Neural cell (in vitro differentiated cells): ENCODE results near the gene C11orf24. TPM values are rescaled to one million over a fixed set of nuclear protein-coding genes. Genes with fewer than 3 reads are reported as not detected.

Experiments
- H2AFZ ChIP-seq: fragments of 200-600, 300-800 bp; sonication (generic), shearing (Covaris generic); 2 replicates; pipeline ENCODE4 v1.6.0; 2014; ENCODE audit warnings: low read depth, mild to moderate bottlenecking, antibody characterized with exemption, low read length, moderate library complexity
- H3F3A ChIP-seq: fragments of 200-600 bp; shearing (Covaris generic); 2 replicates; pipeline ENCODE4 v1.6.1; 2016; ENCODE audit warnings: mild to moderate bottlenecking, moderate library complexity, mixed read lengths, antibody characterized with exemption, low read length; ENCODE audit not compliant: insufficient read depth, poor library complexity, severe bottlenecking
- H3K27ac ChIP-seq: fragments of 200-600, 300-800 bp; sonication (generic), shearing (Covaris generic); 2 replicates; pipeline ENCODE4 v1.5.1; 2014; ENCODE audit warnings: mild to moderate bottlenecking, low read length, moderate library complexity
- H3K27me3 ChIP-seq: fragments of 300-800, 200-600 bp; sonication (generic), shearing (Covaris generic); 2 replicates; pipeline ENCODE4 v1.6.0; 2014; ENCODE audit warnings: mild to moderate bottlenecking, low read depth, low read length, moderate library complexity; ENCODE audit not compliant: insufficient read depth
- H3K36me3 ChIP-seq: fragments of 300-800, 200-600 bp; sonication (generic), shearing (Covaris generic); 2 replicates; pipeline ENCODE4 v1.5.1; 2014; ENCODE audit warnings: mild to moderate bottlenecking, antibody characterized with exemption, low read length, moderate library complexity; ENCODE audit not compliant: insufficient read depth
- H3K4me2 ChIP-seq: fragments of 300-800, 200-600 bp; sonication (generic), shearing (Covaris generic); 2 replicates; pipeline ENCODE4 v1.6.0; 2014; ENCODE audit warnings: mild to moderate bottlenecking, low read length
- H3K4me3 ChIP-seq: fragments of 300-800, 200-600 bp; sonication (generic), shearing (Covaris generic); 2 replicates; pipeline ENCODE4 v1.5.1; 2014; ENCODE audit warnings: mild to moderate bottlenecking, low read length, moderate library complexity
- H3K79me2 ChIP-seq: fragments of 200-600 bp; shearing (Covaris generic); replicated peaks from 2 replicates; pipeline ENCODE4 v1.6.0; 2014; ENCODE audit warnings: mild to moderate bottlenecking, low read length, moderate library complexity; ENCODE audit not compliant: insufficient read depth
- H3K9ac ChIP-seq: fragments of 300-800, 200-600 bp; sonication (generic), shearing (Covaris generic); 2 replicates; pipeline ENCODE4 v1.6.1; 2016; ENCODE audit warnings: mild to moderate bottlenecking, low read length, mixed read lengths
- H3K9me2 ChIP-seq: fragments of 200-600 bp; shearing (Covaris generic); 2 replicates; pipeline ENCODE4 v1.6.1; 2016; ENCODE audit warnings: mild to moderate bottlenecking, low read length, mixed read lengths; ENCODE audit not compliant: insufficient read depth
- H3K9me3 ChIP-seq: fragments of 200-600, 300-800 bp; sonication (generic), shearing (Covaris generic); 2 replicates; pipeline ENCODE4 v1.6.1; 2016; ENCODE audit warnings: mild to moderate bottlenecking, mixed run types, low read length, moderate library complexity, mixed read lengths
- H4K20me1 ChIP-seq: fragments of 200-600 bp; shearing (Covaris generic); 2 replicates; pipeline ENCODE4 v1.6.1; 2016; ENCODE audit warnings: mild to moderate bottlenecking, mixed run types; ENCODE audit not compliant: insufficient read depth
- EP300 ChIP-seq: fragments of 450-650 bp; conservative IDR thresholded peaks from 2 replicates; pipeline ENCODE4 v1.6.1; 2014; ENCODE audit warnings: antibody characterized with exemption, mild to moderate bottlenecking, moderate library complexity; ENCODE audit not compliant: poor library complexity, severe bottlenecking
- EZH2 ChIP-seq: fragments of 200-600, 300-800 bp; shearing (Covaris generic), sonication (generic); IDR thresholded peaks from 2 replicates; pipeline ENCODE4 v1.6.1; 2014; ENCODE audit warnings: antibody characterized with exemption, low read length, borderline replicate concordance, mild to moderate bottlenecking; ENCODE audit not compliant: insufficient read depth, poor library complexity, severe bottlenecking
- MXI1 ChIP-seq: fragments of 450-650 bp; conservative IDR thresholded peaks from 2 replicates; pipeline ENCODE4 v1.6.1; 2014; ENCODE audit warnings: antibody characterized with exemption, mild to moderate bottlenecking; ENCODE audit not compliant: poor library complexity, severe bottlenecking
- POLR2AphosphoS5 ChIP-seq: IDR thresholded peaks from 2 replicates; pipeline ENCODE4 v1.6.1; 2012
- RAD21 ChIP-seq: fragments of 450-650 bp; conservative IDR thresholded peaks from 2 replicates; pipeline ENCODE4 v1.6.1; 2014; ENCODE audit warnings: antibody characterized with exemption, mild to moderate bottlenecking, moderate library complexity
- SMC3 ChIP-seq: fragments of 450-650 bp; conservative IDR thresholded peaks from 2 replicates; pipeline ENCODE4 v1.6.1; 2014; ENCODE audit warnings: antibody characterized with exemption, mild to moderate bottlenecking, moderate library complexity; ENCODE audit not compliant: poor library complexity
- TAF1 ChIP-seq: IDR thresholded peaks from 2 replicates; pipeline ENCODE4 v1.6.1; 2012; ENCODE audit warnings: low read depth
- polyA plus RNA-seq: library from polyadenylated mRNA; depleted of rRNA; stranded (reverse); fragments of >200 nt; gene quantifications from 2 replicates; pipeline ENCODE4 v1.2.3, GENCODE V29; 2014
- TF ChIP-seq, protein P1 (sequence below): fragments of 450-650 bp; IDR thresholded peaks from 2 replicates; pipeline ENCODE4 v1.5.1; 2014; ENCODE audit warnings: antibody characterized with exemption, mild to moderate bottlenecking, moderate library complexity; ENCODE audit not compliant: poor library complexity, severe bottlenecking
- TF ChIP-seq, protein P2 (sequence below): IDR thresholded peaks from 2 replicates; pipeline ENCODE4 v1.6.1; 2012; ENCODE audit warnings: borderline replicate concordance

The C11orf24 gene
- polyA plus RNA-seq, 1 donor from 2014 or later, result 9.6 TPM

DNA sequence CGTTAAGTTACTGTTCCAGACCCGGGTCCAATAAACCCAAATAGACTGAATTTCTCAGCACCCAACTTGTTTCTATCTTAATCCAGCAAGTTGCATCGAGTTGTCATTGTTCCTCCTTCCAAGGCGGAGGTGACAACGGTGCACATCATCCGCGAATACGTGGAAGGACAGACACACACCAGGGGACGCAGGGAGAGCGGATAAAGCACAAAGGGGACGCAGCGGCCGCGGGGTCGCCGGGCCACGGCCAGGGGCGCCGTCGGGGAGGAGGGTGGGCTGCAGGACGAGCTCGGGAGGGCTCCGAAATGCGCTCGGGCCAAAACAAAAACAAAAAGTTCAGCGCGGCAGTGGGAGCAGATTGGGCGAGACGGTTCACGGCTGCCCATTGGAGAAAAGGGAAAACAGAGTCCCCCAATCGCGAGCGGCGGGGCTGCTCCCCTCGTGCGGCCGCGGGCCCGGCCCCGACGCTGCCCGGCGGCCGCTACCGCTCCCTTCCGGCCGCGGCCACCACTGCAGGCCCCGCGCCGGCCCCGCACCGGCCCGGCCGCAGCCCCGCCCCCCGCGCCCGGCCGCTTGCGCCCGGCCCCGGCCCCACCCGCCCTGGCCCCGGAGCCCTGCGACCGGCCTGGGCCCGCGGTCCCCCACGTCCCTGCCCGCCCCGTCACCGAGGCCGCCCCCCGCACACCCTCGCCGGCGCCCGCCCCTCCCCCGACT, 59.2 kb downstream of the C11orf24 start:
- no peaks in the 10 kb centered on the region for H3K36me3 ChIP-seq
- peak overlapping the region; percentile 89 for H3K4me2 ChIP-seq
- H4K20me1 ChIP-seq, result peaks cover 28% of the 10 kb centered on the region
- TF ChIP-seq, protein P1, sequence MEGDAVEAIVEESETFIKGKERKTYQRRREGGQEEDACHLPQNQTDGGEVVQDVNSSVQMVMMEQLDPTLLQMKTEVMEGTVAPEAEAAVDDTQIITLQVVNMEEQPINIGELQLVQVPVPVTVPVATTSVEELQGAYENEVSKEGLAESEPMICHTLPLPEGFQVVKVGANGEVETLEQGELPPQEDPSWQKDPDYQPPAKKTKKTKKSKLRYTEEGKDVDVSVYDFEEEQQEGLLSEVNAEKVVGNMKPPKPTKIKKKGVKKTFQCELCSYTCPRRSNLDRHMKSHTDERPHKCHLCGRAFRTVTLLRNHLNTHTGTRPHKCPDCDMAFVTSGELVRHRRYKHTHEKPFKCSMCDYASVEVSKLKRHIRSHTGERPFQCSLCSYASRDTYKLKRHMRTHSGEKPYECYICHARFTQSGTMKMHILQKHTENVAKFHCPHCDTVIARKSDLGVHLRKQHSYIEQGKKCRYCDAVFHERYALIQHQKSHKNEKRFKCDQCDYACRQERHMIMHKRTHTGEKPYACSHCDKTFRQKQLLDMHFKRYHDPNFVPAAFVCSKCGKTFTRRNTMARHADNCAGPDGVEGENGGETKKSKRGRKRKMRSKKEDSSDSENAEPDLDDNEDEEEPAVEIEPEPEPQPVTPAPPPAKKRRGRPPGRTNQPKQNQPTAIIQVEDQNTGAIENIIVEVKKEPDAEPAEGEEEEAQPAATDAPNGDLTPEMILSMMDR, result peak; percentile 42
- TF ChIP-seq SMC3, result no peak
- peak; percentile 56 for TF ChIP-seq MXI1
- TF ChIP-seq POLR2AphosphoS5, result peak; percentile 24
- H3F3A ChIP-seq, result peaks cover 12% of the 10 kb centered on the region
- peak overlapping the region; percentile 98 for H3K27ac ChIP-seq
- peak overlapping the region; percentile 96 for H3K4me3 ChIP-seq
- no peaks in the 10 kb centered on the region for H3K27me3 ChIP-seq
- H2AFZ ChIP-seq, result peak overlapping the region; percentile 35
- H3K9ac ChIP-seq, result peak overlapping the region; percentile 99
- H3K9me2 ChIP-seq, result no peaks in the 10 kb centered on the region
- H3K79me2 ChIP-seq, result peaks cover 50% of the 10 kb centered on the region
- H3K9me3 ChIP-seq, result no peaks in the 10 kb centered on the region

DNA sequence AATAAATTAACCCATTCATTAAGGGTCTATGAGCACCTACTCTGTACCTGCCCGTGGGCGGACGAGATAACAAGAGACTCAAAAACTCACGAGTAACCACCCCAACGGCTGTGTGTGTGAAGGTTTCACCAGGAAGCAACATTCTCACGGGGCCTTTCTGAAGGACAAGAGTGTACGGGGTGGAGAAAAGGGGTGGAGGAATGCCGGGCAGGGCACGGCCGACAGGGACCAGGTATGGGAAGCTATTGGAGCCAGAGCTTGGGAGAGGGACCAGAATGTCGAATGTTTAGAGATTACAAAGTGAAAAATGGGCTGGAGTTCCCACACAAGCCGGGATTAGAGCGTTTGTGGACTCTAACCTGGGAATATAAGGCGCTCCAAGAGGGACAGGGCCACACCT, 60.2 kb downstream of the C11orf24 start:
- Histone ChIP-seq H3K36me3 (no peaks in the 10 kb centered on the region), H2AFZ (no peak overlapping the region), H3K79me2 (peaks cover 60% of the 10 kb centered on the region), H3K9me2 (no peaks in the 10 kb centered on the region), H4K20me1 (peaks cover 37% of the 10 kb centered on the region), H3K4me3 (peak overlapping the region; percentile 96), H3F3A (peaks cover 12% of the 10 kb centered on the region), H3K27ac (peak overlapping the region; percentile 84), H3K9ac (peak overlapping the region; percentile 81), H3K27me3 (no peaks in the 10 kb centered on the region), H3K4me2 (peak overlapping the region; percentile 89), H3K9me3 (no peaks in the 10 kb centered on the region)
- TF ChIP-seq EP300 (no peak), SMC3 (no peak), EZH2 (no peak), TAF1 (no peak), MXI1 (no peak), RAD21 (no peak), POLR2AphosphoS5 (no peak)
- TF ChIP-seq, protein P1, result no peak
- TF ChIP-seq, protein P2, sequence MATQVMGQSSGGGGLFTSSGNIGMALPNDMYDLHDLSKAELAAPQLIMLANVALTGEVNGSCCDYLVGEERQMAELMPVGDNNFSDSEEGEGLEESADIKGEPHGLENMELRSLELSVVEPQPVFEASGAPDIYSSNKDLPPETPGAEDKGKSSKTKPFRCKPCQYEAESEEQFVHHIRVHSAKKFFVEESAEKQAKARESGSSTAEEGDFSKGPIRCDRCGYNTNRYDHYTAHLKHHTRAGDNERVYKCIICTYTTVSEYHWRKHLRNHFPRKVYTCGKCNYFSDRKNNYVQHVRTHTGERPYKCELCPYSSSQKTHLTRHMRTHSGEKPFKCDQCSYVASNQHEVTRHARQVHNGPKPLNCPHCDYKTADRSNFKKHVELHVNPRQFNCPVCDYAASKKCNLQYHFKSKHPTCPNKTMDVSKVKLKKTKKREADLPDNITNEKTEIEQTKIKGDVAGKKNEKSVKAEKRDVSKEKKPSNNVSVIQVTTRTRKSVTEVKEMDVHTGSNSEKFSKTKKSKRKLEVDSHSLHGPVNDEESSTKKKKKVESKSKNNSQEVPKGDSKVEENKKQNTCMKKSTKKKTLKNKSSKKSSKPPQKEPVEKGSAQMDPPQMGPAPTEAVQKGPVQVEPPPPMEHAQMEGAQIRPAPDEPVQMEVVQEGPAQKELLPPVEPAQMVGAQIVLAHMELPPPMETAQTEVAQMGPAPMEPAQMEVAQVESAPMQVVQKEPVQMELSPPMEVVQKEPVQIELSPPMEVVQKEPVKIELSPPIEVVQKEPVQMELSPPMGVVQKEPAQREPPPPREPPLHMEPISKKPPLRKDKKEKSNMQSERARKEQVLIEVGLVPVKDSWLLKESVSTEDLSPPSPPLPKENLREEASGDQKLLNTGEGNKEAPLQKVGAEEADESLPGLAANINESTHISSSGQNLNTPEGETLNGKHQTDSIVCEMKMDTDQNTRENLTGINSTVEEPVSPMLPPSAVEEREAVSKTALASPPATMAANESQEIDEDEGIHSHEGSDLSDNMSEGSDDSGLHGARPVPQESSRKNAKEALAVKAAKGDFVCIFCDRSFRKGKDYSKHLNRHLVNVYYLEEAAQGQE, result no peak

Other genes with a start within 250 kb of the C11orf24 start
- 169 and 188 TPM in 2 replicates for gene NDUFS8, start 241.3 kb downstream of the C11orf24 start, polyA plus RNA-seq
- 1.8 and 2.2 TPM in 2 replicates for gene TCIRG1, start 232.9 kb downstream of the C11orf24 start, polyA plus RNA-seq
- gene CHKA, start 150.6 kb downstream of the C11orf24 start, polyA plus RNA-seq, result 89.3 and 90.0 TPM in 2 replicates
- 96.8 and 107 TPM in 2 replicates for gene KMT5B, start 58.7 kb downstream of the C11orf24 start, polyA plus RNA-seq
- gene LRP5, start 40.6 kb upstream of the C11orf24 start, polyA plus RNA-seq, result 3.0 and 5.3 TPM in 2 replicates
- gene PPP6R3, start 188.8 kb upstream of the C11orf24 start, polyA plus RNA-seq, result 111 and 140 TPM in 2 replicates